22Rv1 (cell line): ENCODE data around the gene LCN10.

Experiments used
- ZFX ChIP-seq: fragments of 450-650 bp; IDR thresholded peaks from 2 replicates; pipeline ENCODE4 v1.6.1; 2017; ENCODE audit warnings: antibody characterized with exemption, borderline replicate concordance
- TF ChIP-seq, protein P1 (sequence below): fragments of 450-650 bp; IDR thresholded peaks from 2 replicates; pipeline ENCODE4 v1.5.1; 2017; ENCODE audit warnings: mild to moderate bottlenecking

DNA sequence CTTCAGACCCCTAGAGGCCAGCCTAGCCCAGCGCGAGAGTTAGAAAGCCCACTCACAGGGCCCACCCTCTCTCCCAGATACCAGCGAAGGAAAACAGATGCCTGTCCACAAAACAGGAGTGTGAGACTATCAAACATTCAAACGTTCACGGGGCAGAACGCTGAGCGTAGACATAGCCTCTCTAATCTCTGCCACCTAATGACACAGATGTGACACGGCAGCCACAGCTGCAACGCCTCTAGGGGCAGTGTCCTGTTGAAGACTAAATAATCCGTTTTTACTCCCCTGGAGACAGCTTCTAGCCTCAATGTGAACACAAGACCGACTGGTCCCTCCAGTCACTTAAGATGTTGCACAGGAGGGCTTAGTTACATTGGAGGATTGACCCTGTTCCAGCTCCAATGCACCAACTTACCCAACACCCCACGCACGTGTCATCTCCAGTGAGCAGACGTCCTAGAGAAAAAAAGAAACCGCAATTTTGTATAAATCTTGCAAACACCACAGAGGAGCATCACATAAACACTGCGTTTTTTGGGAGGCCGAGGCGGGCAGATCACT lies 16.0 kb downstream of the LCN10 start:
- TF ChIP-seq, protein P1, sequence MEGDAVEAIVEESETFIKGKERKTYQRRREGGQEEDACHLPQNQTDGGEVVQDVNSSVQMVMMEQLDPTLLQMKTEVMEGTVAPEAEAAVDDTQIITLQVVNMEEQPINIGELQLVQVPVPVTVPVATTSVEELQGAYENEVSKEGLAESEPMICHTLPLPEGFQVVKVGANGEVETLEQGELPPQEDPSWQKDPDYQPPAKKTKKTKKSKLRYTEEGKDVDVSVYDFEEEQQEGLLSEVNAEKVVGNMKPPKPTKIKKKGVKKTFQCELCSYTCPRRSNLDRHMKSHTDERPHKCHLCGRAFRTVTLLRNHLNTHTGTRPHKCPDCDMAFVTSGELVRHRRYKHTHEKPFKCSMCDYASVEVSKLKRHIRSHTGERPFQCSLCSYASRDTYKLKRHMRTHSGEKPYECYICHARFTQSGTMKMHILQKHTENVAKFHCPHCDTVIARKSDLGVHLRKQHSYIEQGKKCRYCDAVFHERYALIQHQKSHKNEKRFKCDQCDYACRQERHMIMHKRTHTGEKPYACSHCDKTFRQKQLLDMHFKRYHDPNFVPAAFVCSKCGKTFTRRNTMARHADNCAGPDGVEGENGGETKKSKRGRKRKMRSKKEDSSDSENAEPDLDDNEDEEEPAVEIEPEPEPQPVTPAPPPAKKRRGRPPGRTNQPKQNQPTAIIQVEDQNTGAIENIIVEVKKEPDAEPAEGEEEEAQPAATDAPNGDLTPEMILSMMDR: peak; percentile 81
- TF ChIP-seq ZFX: no peak
